Measurements from ENCODE around the gene CPZ.

Gene CPZ

DNA sequence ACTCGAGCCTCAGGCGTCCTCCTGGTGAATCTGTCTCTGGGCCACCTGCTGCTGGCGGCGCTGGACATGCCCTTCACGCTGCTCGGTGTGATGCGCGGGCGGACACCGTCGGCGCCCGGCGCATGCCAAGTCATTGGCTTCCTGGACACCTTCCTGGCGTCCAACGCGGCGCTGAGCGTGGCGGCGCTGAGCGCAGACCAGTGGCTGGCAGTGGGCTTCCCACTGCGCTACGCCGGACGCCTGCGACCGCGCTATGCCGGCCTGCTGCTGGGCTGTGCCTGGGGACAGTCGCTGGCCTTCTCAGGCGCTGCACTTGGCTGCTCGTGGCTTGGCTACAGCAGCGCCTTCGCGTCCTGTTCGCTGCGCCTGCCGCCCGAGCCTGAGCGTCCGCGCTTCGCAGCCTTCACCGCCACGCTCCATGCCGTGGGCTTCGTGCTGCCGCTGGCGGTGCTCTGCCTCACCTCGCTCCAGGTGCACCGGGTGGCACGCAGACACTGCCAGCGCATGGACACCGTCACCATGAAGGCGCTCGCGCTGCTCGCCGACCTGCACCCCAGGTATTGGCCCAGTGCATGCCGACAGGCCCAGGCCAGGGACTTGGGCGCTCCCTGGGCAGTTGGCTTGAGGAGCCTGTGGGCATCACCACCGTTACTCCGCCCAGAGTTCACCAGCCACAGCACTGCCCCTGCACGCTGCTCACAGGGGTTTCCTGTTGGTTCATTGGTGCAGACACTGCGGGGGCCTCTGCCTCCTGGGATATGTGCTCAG is 11.3 kb upstream of the CPZ start:
- DNase-seq = no peak

DNA sequence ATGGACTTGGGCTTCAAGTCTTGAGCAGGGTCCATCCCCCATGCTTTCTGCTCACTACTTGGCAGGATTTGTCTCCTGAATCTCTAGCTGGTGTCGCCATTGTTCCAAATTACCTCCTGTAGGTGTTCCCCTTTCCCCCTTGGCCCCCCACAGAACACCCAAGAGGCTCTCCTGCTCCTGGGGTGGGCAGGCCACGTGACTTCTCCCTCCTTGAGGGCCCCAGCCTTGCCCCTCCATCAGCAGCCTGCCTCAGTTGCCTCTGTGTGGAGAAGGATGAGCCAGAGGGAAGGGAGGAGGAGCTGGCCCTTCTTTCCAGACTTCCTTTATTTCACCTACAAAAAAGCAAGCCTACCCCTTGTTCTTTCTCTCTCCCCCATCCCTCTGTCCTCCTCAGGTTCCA is 10.5 kb upstream of the CPZ start:
- no peak for DNase-seq

DNA sequence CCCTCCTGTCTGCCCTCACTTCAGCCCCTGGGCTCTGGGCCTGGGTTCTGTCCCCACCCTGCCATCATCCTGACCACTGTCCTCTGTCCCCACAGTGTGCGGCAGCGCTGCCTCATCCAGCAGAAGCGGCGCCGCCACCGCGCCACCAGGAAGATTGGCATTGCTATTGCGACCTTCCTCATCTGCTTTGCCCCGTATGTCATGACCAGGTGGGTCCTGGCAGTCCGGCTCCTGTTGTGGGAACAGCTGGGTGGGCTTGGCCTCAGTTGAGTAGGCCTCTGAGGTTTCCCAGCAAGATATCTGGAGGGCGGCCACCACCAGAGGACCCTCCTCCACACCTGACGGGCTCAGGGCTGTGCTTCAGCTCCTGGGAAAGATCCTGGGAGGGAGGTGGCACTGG is 10.1 kb upstream of the CPZ start:
- no peak for DNase-seq

DNA sequence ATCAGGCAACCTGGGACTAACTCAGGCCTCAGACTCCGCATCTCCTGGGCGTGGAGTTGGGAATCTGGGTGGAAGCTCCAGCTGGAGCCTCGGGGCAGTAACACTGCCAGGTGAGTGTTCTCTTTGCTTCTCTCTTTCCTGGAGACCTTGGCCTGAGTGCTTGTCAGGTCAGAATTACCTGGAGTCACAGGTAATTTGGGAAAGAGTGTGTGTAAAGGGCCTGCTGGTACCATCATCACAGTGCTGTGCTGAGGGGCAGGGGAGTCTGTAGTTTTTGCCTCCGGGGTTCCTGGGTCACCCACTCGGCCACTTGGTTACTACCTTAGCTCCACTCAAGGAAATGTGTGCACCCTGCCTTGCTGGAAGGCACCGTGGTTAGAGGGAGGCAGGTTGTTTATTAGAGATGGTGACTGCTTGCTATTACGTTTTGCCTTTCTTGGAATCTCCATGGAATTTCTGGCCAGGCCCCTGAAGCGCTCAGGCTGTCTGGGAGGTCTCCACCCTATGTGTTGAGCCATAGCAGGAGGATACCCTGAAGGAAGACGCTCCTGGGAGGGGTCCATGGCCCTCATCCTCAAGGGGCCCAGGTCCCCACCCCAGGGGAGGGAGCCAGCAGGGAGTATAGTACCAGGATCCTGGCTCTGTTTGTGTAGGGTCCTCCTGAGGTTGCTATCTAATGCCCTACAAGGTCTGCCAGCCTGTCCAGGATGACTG is 9.5 kb upstream of the CPZ start:
- DNase-seq = no peak

DNA sequence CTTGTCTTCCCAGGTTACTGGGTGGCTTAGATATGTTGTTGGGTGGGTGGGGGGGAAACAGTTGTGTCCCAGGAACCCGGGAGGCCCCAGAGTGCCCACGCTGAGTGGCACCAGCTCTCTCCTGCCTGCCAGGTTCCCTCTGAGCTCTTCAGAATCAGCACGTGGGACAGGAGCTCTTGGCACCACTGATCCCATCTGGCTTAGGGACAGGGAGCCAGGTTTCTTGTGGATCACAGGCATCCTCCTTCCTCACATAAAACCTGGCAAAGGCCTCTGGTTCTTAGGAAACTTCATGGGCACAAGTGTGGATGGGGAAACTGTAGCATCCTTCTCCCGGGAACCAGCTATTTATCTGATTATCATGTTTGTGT is 8.9 kb upstream of the CPZ start:
- DNase-seq = no peak

DNA sequence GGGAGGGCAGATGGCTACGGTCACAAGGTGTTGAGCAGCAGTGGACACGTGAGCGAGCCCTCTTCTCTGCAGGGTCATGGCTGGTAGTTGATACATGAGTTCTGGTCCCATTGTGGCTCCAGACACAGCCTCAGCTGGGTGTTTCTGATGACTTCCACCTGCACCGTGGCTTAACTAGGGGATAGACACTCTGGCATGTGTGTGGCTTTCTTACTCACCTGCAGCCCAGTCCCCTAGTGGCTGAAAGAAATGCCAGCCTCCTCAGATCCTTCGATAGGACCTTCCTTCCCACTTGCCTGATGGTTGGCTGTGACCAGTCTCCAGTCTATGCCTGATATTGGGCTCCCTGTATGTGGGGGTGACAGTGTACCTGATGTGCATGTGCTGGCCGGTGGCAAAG is 7.4 kb upstream of the CPZ start:
- no peak for DNase-seq

DNA sequence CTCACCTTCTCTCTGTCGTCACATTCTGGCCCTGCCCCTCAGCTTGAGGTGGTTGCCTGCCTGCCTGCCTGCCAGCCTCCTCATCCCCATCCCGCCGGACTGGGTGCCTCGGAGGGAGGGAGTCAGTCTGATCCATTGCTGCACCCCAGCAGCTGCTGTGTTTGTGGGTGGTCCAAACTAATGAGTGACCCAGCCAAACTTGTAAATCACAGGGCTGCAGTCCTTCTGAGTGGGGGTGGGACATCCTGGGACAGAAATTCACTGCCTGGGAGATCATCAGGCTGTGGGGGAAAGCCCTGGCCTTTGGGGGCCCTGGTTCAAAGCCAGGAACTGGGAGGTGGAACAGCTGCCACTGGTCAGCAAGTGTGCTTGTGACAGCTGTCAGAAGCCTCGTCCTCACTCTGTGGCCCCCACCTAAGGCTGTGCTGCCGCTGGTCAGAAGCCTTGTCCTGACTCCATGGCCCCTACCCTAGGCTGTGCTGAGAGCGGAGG is 6.8 kb upstream of the CPZ start:
- DNase-seq = no peak

DNA sequence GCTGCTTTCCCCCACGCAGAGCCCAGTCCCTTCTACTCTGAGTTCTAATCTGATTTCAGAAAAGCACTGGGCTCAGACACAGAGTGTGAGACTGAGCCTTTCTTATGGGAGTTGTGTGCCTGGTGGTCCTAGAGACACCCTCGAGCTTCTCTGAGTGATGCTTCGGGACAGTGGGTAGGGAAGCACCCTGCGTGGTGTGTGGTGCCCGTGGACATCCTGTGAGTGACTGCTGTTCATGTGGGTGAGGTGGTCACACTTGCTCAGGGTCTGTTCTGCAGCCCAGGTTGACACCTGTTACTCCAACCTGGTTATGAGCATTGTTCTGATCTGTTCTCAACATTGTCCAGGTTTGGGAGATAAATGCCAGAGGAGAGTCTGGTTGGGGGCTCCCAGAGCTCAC is 6.3 kb upstream of the CPZ start:
- no peak for DNase-seq

DNA sequence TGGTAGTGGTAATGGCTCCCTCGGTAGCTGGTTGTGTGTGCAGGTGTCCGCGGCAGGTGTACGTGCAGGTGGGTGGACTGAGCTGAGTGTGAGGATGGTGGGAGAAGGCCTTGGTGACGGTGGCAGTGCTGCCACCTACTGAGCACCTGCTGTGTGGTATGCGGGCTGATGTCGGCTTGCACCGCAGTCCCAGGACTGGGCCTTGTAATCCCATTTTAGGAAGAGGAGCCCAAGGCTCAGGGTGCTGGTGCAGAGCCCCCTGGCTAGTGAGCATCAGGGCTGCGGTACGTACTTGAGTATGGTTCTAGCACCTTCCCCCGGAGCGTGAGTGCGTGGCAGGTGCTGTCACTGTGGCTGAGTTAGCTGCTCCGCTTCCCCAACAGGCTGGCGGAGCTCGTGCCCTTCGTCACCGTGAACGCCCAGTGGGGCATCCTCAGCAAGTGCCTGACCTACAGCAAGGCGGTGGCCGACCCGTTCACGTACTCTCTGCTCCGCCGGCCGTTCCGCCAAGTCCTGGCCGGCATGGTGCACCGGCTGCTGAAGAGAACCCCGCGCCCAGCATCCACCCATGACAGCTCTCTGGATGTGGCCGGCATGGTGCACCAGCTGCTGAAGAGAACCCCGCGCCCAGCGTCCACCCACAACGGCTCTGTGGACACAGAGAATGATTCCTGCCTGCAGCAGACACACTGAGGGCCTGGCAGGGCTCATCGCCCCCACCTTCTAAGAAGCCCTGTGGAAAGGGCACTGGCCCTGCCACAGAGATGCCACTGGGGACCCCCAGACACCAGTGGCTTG is 5.7 kb upstream of the CPZ start:
- no peak for DNase-seq

DNA sequence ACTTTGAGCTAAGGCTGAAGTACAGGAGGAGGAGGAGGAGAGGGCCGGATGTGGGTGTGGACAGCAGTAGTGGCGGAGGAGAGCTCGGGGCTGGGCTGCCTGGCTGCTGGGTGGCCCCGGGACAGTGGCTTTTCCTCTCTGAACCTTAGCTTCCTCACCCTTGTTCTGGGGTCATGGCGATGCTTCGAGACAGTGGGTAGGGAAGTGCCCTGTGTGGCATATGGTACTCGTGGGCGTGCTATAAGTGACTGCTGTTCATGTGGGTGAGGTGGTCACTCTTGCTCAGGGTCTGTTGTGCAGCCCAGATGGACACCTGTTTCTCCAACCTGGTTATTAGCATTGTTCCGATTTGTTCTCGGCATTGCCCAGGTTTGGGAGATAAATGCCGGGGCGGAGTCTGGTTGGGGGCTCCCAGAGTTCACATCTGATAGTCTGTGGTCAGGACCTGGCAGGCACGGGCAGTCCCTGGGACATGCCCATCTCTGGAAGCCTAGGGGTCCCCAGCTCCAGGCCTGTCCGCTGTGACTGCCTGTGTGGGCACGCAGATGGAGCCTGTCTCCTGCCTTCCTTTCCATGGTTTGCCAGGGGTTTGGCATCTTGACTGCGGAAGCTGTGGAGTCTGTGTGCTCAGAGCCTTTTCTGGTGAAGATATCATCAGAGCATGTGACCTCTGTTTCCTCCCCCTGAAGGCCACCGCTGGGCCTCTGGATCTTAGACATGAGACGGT is 4.9 kb upstream of the CPZ start:
- no peak for DNase-seq

DNA sequence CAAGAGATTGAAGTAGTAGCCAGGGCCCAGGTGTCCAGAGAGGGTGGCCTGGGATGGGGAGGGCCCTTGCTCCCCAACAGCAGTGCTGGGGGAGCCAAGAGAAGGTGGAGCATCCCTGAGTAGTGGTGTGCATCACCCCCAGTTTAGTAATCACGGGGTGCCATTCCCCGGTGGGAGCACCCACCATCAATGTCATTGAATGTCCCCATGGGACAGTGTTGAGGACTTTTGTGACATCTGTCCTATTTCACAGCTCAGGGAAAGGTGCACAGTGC is 4.4 kb upstream of the CPZ start:
- DNase-seq = no peak

DNA sequence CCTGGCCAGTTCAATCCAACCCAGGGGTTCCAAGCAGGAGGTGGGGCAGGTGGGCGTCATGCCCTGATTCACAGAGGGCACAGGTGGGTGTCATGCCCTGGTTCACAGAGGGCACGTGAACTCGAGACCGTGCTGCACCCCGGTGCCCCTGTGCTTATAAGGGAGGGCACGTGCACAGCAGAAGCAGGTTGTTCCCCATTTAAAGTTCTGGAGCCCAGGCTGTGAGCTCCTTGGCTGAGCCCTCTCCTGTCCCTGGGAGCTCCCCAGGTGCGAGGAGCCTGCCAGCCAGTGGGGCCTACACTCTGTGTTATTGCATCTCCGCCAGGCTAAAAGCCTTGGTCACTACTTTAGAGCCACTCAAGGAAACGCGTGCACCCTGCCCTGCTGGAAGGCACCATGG is 3.2 kb upstream of the CPZ start:
- DNase-seq = no peak

DNA sequence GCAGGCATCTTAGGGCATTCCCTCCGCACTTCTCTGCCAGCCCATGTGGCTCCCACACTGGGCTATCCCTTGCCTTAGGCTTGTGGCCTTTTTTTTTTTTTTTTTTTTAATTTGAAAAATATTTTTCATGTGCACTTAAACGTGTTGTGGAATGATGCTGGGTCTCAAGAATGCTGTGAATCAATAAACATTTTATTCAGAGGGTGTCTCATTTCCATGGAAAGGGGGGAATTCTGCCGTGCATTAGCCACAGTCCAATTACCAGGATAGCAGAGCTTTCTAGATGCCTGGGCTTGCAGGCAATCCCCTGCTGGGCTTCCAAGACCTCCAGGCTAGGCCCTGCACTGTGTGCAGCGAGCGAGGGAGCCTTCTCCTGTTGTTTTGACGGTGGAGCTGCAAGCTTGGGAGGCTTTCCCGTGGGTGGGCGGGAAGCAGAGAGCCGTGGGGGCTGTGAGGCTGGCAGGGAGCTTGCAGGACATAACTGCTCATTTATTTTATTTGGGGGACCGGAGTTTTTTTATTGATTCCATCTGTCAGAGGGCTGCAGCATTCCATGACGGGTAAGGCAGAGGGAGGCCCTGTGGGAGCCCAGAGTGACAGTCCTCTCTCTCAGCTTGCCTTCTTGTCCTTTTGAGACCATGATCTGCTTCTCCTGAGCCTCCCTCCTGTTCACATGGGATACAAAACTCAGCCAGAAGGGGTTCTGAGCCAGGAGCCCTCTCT is 2.6 kb upstream of the CPZ start:
- DNase-seq = no peak

DNA sequence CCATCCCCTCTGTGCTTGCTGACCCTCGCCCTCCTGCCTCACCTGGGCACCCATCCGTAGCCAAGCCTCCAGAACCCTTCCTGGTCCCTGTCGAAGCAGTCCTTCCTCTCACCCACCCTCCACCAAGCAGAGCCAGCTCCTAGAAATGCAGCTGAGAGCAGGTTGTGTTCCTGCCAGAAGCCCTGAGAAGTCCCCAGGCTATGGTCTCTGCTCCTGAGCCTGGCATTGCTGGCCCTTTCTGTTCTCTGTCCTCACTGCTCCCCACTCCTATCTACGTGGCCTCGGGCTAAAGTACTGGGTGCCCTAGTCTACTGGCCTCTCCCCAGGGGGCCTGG is 2.1 kb upstream of the CPZ start:
- DNase-seq = no peak

DNA sequence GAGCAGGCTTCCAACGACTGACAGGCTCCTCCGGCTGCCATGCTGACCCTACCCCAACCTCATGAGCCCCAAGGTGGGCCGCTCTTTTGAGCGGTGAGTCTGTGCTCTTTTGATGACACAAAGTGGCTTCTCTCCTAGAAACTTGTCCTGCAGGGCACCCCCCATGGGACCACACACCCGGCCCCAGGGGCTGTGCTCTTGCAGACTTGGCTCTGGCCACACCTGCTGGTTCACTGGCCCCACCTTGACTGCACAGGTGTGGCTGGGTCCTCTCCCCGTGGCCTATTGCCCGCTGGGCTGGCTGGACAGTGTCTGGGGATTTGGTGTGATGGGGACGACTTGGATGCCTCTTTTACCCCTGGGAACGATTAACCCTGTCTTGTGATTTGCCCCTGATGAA is 1.5 kb upstream of the CPZ start:
- no peak for DNase-seq

DNA sequence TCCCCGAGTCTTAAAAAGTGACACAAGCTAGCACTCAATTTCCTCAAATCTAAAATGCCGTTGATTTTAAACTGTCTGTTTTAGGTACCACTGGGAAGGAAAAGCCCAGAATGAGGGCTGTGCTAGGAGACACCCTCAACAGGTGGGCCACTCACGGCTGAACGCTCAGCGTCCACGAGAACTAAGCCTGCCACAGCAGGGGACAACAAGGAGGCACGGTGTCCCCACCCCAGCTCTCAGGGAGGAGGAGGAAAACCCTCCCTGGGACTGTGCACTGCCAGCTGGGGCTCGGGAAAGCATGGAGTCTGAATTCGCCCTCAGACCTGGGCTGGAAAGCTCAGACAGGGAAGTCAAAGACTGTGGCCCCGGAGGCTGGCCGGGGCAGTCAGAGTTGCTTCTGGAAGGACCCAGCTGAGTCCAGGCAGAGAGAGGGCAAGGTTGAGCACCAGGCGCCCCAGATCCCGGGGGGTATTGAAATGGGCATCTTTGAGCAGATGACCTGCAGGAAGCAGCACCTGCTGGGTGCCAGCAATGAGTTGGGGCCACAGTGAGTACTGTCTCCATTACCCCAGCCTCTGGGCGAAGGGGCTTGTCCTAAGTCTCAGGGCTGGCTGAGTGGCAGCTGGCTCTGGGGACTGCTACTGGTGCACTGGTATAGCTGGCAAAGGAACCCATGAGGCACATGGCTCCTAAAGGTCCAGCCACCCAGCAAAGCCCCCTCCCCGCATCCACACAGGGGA is 769 bp upstream of the CPZ start:
- no peak for DNase-seq

DNA sequence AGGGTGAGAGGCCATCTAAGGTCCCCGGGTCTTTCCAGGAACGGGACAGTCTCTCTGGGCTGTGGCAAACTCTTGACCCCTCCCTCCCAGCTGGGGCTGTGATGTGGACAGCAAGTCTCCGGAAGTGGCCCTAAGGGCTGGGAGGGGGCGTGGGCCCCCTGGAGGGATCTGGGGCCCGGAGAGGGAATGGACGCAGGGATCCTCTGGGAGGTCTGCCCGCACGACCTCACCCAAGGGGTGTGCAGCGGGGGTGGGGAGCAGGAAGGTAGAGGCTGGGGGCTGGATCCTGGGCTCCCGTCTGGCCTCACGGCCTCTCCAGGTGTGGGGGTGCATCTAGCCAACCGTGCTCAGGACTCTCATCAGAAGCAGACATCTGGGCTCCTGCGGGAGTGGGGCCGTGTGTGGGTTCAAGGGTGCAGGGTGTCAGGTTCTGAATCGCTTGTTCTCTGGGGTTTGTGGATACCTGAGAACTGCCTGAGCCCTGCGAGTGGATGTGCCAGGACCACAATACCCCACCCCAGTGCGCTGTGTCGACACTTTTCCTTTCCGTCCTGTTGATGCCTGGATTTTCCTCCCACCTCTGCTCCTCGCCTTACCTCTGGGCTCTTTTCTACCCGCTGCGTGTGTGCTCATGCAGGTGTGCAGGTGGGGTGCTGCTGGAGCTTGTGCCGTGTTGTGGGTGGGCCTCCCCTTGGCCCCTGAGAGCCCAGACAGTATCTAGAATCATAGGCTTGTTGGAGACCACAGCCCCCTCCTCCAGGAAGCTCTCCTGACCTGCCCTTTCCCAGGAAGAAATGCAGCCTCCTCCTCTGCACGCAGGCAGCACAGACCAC is 915 bp downstream of the CPZ start:
- no peak for DNase-seq

DNA sequence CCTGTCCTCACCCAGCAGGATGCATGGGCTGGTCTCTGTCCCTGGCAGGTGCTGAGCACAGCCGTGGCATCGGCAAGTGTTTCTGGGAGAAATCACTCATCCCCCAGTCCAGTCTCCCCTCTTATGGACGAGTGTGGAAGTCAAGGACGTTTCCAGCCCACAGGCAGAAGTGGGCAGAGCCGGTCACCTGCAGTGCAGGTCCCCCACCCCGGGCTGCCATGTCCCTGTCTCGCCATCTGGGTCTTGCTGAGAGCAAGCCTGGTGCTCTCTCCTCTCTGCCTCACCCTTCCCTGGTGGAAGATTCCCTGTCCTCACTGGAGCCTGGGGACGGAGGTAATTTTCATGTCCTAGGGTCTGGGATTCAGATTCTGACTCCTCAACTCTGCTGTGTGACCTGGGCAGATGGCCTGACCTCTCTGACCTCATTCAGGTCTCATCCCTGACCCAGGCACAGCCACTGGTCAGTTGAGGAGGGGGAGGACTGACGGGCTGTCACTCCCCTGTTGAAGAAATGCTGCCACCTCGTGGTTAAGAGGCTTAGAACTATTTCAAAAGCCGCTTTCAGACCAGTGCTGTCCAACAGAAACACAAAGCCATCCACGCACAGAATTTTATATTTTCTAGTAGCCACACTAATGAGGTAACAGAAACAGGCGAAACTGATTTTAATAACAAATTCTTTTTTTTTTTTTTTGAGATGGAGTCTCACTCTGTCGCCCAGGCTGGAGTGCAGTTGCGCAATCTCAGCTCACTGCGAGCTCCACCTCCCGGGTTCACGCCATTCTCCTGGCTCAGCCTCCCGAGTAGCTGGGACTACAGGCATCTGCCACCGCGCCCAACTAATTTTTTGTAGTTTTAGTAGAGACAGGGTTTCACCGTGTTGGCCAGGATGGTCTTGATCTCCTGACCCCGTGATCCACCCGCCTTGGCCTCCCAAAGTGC is 1.8 kb downstream of the CPZ start:
- peak; percentile 34 for DNase-seq

DNA sequence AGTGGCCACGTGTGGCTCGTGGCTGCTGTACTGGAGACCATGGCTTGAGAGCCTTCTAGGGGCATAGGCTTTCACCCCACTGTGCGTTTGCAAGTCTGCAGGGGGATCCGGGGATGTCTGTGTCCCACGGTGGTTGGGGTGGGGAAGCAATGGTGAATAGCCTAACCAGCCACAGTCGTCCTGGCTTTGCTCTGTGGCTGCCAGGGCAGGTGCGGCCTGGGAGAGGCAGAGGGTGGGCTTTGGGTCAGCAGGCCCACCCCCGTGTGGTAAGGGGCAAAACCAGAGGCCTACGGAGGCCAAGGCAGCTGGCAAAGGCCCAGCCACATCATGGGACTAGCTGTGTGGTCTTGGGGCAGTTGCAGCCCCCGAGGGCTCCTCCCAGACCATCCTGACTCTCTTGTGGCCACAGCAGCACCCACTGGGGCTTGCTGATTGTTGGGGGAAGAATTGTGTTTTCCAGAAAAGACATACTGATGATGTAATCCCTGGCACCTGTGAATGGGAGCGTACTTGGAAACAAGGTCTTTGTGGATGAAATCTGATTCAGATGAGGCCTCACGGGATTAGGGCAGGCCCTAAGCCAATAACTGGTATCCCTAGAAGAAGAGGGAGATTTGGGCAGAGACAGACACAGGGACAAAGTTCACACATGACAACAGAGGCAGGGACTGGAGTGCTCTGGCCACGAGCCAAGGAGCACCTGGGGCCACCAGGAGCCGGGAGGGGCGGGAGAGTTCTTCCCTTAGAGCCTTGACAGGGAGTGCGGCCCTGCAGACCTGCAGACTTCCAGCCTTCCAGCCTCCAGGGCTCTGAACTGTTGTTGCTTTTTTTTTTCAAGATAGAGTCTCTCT is 2.9 kb downstream of the CPZ start:
- DNase-seq = peak; percentile 22
